ENCODE measurements around the gene FNDC3B.

- no peak for TF ChIP-seq GATA2 (IDR thresholded peaks at IDR 0.05; ENCODE audit: low read depth, low read length)
- no peak for TF ChIP-seq GATA3 (IDR thresholded peaks at IDR 0.05; ENCODE audit: low read depth, low read length)
Observed at GRCh38 chr3:172087602-172088580, 48.5 kb downstream of the FNDC3B start.
